M059J (cell line): ENCODE results near the gene QSOX1. TPM values are rescaled to one million over a fixed set of nuclear protein-coding genes. Genes with fewer than 3 reads are reported as not detected.
"Not testable (repeated sequence)": the region's sequence is repeated elsewhere in the genome, so short reads cannot be mapped to it uniquely, and the experiment has no call there.

Experiments used
- DNase-seq: peaks from one replicate; pipeline ENCODE4 v3.0.0-alpha.2; 2012; ENCODE audit warnings: low read depth
- total RNA-seq: library from RNA; depleted of rRNA; stranded (reverse); fragments of >200 nt; shearing (Covaris generic); gene quantifications from 2 replicates; pipeline ENCODE4 v1.2.3, GENCODE V29; 2014; rRNA removed

Gene QSOX1, protein sequence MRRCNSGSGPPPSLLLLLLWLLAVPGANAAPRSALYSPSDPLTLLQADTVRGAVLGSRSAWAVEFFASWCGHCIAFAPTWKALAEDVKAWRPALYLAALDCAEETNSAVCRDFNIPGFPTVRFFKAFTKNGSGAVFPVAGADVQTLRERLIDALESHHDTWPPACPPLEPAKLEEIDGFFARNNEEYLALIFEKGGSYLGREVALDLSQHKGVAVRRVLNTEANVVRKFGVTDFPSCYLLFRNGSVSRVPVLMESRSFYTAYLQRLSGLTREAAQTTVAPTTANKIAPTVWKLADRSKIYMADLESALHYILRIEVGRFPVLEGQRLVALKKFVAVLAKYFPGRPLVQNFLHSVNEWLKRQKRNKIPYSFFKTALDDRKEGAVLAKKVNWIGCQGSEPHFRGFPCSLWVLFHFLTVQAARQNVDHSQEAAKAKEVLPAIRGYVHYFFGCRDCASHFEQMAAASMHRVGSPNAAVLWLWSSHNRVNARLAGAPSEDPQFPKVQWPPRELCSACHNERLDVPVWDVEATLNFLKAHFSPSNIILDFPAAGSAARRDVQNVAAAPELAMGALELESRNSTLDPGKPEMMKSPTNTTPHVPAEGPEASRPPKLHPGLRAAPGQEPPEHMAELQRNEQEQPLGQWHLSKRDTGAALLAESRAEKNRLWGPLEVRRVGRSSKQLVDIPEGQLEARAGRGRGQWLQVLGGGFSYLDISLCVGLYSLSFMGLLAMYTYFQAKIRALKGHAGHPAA
- total RNA-seq = 258 and 330 TPM in 2 replicates

DNA sequence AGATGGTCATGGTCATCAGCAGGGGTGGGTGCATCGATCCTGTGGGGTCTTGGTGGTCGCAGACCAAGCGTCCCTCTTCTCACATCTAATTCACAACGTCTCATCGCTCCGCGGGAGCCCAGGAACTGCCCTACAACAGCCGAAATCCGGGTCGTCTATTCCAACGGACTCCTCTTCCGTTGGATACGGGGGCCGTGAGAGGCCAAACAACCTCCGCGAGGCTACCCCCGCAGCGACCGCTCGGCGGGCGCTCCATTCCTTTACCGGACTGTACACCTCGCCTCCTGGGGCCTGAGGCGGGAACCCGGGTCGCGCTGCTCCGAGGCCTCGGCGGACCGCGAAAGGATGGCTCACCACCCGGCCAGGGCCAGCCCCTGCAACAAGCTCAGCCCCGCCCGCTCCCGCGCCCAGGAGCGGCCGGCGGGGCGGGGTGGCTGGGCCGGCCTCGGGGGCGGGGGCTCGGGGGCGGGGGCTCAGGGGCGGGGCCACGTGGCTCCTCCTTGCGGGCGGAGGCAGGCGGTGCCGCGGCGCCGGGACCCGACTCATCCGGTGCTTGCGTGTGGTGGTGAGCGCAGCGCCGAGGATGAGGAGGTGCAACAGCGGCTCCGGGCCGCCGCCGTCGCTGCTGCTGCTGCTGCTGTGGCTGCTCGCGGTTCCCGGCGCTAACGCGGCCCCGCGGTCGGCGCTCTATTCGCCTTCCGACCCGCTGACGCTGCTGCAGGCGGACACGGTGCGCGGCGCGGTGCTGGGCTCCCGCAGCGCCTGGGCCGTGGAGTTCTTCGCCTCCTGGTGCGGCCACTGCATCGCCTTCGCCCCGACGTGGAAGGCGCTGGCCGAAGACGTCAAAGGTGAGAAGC lies at the start of gene QSOX1:
TSS of gene QSOX1 (plus strand) at position 545 of the 857 bp plus-strand sequence. CDS start at position 584, 39 bp downstream.
- peak; percentile 82 for DNase-seq

DNA sequence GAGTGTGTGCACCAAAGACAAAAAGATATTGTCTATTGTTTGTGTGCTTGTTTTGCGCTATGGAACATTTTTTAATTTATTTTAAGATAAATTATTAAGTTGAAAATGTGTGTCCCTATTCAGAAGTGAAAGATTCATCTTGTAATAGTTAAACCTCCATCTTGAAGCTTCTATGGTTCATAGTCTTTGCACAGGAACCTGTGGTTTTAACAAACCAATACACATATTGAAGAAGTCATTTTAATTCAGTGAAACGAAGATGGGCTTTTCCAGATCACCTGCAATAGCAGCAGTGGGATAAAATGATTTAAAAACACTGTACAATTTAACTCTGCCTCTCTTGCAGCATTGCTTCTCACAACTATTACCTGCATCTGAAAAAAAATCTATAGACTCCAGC lies 42.6 kb upstream of the QSOX1 start:
- DNase-seq = no peak

DNA sequence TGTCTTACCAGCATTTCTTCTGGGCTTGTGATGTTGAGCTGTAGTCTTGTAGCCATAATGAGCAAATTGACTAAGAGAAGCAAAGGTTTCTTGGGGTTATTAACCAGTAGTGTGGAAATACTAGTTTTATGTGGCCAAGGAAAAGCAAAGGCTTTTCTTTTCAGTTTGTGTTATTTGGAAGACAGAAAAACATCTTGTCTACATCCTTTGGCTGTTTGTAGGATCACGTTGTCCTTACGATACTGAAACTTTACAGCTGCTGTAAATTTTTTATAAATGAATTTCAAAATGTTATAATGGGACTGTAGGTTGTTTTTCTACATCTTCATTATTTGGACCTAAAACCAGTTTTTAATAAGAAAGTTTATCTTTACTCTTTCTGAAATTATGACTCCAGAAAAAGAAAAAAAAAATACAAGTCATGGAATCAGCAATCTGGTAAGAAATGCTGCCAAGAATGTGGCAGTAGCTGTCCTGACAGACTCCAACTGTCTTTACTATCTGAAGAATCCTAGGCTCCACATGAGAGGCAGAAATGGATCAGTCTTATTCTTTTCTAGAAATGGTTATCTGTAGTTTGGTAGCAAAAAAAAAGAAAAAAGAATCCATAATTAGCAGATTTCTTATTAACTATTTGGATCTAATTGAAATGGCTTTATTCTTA lies 41.6 kb upstream of the QSOX1 start:
- no peak for DNase-seq

DNA sequence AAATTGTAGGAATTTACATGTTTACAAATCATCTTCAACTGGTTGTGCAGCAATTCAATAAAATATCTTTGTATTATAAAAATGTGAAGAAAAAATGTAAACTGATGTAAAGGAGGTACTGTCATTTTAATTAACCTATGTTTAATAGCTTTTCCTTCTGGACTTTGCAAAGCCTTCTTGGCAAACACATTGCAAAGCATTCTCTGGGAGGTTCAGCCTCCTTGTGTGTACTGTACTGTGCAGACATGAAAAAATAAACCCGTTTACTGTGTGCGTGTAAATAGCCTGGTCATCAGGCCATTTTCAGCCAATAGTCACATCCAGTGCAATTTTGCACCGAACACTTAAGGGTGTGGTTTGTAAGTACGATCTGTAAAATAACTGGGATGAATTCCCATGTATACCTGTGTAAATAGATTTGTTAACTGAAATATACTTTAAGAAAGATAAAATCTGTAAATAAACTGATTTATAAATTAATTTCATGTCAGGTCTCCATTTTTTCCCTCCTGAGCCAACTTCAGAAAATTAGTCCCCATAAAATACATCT lies 40.2 kb upstream of the QSOX1 start:
- DNase-seq = no peak

DNA sequence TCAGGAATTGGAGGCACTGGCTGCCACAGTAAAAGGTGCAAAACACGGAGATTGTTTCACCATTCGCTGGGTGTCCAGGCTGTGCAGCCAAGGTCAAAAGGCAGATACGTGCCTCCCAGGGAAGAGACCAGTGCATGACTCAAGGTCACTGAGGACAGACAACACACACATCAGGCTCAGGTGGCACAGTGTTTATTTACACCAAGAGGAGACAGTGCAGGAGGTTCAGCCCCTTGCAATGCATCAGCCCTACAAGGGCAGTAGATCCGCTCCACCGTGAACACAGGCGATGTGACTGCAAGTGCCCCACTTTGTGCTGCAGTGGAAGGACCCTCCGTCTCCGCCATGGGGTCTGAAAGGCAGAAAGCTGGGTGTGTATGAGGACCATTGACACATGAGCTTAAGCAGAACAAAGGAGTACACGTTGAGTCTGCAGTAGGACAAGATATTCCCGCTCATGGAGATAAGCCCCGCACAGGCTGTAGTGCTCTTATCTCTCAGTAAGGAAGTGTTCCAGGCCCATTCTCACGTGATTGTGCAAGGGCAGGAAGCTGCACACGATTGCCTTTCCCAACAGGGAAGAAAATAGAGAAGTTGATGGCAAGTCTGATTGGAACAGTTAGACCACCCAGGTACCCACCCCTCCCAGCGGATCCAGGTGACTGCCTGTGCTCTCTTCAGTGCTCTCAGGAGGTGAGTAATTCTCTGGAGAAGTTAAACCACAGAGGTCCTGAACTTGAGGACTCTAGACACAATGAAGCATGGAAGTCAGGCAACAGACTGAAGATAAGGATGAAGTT lies 37.5 kb upstream of the QSOX1 start:
- DNase-seq = peak; percentile 75

DNA sequence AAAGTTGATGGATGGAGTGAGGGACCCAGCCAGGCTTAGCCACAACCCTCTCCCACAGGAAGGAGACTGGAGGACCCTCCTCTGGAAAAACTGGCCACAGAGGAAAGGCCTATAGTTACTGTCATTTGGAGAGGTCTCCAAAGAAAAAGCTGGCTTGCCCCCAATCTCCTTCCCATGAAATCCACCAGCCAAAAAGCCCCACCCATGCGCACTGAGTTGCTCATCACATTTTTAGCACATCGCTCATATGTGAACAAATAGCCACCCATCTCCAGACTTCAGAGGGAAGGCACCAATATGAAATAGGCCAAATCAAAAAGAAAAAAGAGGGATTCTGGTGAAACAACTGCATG lies 36.9 kb upstream of the QSOX1 start:
- peak; percentile 73 for DNase-seq

DNA sequence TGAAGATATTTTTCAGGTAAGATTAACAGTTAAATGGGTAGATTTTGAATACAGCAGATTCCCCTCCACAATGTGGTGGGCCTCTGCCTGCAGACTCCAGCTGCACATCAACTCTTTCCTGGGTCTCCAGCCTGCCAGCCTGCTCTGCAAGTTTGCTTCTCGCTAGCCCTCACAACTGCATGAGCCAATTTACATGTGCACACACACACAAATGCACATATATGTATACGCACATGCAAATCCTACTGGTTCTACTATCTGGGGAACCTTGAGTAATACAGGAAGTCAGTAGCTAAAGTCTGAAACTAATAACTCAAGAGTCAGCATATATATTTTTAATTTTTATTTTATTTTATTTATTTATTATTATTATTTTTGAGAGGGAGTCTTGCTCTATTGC lies 34.8 kb upstream of the QSOX1 start:
- DNase-seq = no peak

DNA sequence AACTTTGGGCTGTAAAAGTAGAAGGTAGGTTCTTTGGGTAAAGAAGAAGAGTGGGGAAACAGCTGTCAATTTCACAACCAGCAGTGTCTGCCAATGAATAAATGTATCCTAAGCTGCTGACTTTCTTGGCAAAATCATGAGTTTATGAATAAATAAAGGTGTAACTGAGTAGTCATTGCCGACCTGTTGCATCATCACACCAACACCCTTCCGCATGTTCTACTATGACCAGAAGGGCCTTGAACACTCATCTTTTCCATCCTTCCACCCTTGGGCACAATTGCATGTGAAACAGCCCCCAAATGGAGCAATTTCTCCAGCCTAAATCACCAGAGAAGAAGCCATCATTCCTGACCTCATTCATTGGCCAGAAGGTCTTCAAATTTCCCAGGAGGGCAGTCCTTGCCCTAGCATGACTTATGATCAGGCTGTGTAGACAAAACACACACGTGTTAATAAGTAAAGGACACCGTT lies 31.2 kb upstream of the QSOX1 start:
- DNase-seq = peak; percentile 36

DNA sequence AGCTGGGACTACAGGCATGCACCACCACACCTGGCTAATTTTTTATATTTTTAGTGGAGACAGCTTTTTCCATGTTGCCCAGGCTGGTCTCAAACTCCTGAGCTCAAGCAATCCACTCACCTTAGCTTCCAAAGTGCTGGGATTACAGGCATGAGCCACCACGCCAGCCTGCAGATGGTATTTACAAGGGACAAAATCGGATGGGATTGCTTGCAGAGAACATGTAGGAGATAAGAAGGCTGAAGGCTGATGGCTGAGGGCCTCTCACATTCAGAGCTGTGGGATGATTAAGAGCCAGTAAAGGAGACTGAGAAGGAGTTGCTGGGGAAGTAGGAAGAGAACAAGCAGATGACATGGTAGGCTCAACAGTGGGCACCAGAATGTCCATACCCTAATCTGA lies 24.0 kb upstream of the QSOX1 start:
- DNase-seq = no peak

DNA sequence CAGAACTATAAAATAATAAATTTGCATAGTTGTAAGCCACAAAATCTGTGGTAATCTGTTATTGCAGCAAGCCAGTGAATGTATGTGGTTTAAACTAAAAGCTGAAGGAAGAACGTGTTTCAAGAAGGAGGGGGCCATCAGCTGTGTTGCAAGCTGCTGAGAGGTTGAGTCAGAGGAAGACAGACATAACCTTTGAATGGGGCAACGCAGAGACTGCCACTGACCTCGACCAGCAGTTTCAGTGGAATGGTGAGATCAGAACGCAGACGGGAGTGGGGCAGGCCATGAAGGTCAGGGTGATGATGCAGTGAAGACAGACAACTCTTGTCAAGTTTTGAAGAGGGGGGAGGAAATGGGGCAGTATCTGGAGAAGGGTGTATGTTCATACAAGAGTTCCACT lies 23.2 kb upstream of the QSOX1 start:
- peak; percentile 65 for DNase-seq

DNA sequence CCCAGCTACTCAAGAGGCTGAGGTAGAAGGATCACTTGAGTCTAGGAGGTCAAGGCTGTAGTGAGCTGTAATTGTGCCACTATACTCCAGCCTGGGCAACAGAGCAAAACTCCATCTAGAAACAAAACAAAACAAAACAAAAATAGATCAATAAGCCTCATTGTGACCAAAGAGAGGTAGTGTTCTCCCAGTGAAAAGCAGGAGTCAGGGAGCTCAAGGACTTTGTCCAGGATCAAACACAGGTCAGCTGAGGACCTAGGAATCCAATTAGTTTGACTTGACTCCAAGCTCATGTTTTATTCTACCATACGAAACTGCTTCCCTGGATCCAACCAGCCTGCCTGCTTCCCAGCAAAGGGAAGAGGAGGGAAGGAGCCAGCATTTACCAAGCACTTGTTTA lies 21.5 kb upstream of the QSOX1 start:
- DNase-seq = no peak

DNA sequence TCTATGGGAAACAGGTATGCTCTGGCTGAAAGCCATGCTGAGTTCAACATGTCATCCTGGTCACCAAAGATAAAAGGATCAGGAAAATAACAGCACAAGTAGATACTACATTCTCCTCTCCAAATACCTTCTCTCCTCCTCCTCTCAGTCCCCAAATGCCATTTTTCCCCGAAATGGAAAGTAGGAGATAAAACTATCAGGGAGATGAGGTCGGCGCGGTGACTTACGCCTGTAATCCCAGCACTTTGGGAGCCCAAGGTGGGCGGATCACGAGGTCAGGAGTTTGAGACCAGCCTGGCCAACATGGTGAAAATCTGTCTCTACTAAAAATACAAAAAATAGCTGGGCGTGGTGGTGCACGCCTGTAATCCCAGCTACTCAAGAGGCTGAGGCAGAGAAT lies 21.0 kb upstream of the QSOX1 start:
- not testable (repeated sequence) for DNase-seq

DNA sequence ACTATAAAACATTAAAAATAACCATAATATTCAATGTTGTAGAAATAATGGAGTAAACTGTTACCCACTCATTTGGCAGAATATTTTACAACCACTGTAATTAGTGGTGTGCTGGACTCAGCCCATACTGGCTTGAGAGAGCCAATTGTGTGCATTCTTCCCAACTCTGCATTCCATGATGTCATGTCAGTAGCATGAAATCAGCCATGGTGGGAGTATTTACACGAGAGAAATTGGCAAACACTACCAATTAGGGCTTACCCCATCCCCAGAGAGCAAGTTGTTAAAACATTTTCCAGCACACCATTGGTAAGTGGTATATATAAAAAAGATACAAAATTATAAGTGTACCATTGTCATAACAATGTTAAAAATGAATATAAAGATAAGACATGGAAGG lies 19.1 kb upstream of the QSOX1 start:
- no peak for DNase-seq

DNA sequence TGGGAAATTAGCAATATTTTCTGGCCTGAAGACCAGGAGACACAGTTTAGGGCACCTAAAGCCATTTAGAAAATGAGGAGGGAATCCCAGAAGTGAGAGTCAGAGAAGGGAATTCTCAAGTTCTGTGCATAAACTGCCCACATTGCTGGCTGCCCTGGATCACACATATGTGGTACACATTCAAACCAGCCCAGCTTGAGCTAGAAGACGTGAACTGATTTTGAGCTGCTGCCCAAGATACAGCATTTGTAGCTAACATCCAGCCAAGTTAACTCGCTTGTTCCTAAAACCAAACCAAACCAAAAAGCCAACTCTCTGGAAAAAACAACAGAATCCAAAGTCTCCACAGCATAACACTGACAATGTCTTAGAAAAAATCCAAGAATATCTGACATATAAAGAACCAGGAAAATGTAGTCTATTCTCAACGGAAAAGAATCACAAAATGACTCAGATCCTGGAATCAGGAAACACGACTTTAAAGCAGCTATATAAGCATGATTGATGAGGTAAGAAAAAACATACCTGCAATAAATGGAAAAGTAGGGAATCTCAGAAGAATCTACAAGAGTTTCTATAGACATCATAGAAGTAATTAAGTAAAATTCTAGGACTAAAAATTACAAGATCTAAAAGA lies 18.2 kb upstream of the QSOX1 start:
- no peak for DNase-seq

DNA sequence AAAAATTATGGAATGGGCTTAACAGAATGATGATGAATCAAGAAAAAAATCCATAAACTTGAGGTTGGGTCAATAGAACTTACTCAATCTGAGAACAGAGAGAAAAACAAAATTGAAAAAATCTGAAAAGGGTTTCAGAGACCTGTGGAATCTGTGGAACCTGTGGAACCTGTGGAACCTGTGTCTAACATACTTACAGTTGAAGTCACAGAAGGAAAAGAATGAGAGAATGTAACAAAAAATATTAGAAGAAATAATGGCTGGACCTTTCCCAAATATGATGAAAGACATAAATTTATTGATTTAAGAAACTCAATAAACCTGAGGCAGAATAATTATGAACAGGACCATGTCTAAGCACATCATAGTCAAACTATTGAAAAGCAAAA lies 17.7 kb upstream of the QSOX1 start:
- no peak for DNase-seq

DNA sequence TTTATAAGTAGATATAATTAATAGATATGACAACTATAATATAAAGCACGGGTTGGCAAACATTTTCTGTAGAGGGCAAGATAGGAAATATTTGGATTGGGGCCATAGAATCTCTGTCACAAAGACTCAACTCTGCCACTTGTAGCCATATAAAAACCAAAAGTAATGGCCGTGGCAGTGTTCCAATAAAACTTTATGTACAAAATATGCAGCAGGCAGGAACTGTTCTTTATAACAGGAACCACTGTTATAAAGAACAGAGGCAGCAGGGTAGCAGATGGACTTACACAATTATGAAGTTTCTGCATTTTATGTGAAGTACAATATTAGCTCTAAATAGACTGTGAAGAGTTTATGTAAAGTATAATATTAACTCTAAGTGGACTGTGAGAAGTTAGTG lies 16.9 kb upstream of the QSOX1 start:
- no peak for DNase-seq

DNA sequence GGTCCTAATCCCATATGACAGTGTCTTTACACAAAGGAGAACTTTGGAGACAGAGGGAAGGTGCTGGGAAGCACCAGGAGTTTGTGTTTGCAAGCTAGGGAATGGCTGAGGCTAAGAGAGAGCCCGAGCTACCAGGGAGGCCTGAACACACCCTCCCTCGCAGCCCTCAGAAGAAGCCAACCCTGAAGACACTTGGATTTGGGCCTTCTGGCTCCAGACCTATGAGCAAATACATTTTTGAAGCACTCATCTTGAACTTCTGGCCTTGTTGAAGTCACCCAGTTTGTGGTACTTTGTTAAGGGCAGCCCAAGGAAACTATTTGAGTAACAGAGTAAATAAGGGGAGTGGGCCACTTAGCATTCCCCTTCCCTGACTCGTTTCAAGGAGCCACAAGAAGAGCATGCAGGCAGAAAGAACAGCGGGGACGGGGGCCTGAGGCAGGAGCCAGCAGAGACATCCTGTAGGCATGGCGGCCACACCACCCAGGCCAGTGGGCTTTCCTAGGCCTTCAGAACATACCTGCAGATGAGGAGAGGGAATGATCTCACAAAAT lies 13.2 kb upstream of the QSOX1 start:
- no peak for DNase-seq

DNA sequence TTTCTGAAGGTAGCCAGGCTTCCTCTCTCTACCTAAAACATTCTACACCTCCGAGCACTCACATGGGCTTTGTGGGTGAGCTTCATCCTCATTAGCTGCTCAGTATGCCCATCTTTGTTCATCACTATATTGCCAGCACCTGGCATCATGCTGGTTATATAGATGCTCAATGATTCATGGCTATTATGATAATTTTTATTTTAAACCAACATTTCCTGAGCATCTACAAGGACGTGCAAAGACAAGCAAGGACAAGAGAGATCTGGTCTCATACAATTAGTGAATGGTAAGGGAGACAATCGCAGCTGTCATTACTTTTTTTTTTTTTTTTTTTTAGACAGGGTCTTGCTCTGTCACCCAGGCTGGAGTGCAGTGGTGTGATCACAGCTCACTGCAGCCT lies 11.3 kb upstream of the QSOX1 start:
- DNase-seq = no peak

DNA sequence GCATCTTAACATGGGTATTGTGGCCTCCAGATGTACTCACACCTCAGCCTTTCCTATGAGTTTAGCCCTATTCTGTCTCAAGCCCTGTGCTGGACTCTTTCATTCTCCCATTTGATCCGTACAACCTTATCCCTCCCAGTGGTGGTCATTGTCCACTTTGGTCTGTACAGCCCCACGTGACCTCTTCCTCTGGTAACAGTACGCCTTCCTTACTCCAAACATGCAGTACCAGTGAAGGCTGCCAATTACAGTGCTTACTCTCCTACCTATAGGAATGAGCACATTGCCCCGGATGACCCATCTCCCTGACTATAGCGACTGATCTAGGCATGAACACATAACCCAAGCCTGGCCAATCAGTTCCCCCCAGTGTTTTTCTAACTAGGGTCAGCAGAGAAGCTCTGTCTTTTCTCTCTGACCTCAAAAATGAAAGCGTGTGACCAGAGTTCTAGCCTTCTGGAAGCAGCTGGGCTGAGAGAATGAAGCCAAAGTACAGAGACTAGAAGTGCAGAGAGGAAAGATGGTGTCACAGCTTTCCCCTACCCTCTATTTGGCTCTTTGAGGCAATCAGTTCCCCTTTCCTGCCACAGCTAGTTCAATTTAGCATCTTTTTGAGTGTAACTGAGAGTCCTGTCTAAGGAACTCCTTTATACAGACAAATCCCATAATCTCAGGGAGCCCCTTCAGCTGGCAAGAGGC lies 9.9 kb upstream of the QSOX1 start:
- DNase-seq = no peak
